Placental epithelial cell (primary cell): ENCODE data around the gene TEX51. TPM values are rescaled to one million over a fixed set of nuclear protein-coding genes. Genes with fewer than 3 reads are reported as not detected.

Source experiments
- total RNA-seq: library from RNA; depleted of rRNA; stranded (reverse); fragments of >200 nt; gene quantifications from 2 replicates; pipeline ENCODE4 v1.2.3, GENCODE V29; 2012

TEX51 gene
- total RNA-seq = not detected in 2 replicates

DNA sequence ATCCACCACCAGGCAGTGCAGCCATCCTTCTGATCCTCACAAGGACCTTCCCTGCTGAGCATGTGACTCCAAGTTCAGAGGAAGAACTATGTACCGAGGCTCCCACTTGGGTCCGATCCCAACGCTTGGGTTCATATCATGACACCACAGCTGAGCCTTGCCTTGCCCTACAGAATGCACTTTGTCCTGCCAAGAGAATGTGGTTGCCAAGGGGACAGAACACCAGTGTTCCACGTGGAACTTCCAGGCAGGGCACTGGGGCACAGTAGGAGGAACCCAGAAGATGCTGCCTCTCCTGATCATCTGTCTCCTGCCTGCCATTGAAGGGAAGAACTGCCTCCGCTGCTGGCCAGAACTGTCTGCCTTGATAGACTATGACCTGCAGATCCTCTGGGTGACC is at the start of gene TEX51:
Gene TEX51 (plus strand): TSS at position 255 of the 400 bp plus-strand sequence. CDS start 29 bp downstream, at position 284.

Other genes with a start within 250 kb of the TEX51 start
- 201 and 207 TPM in 2 replicates for gene GYPC, start 242.7 kb upstream of the TEX51 start, total RNA-seq
- gene BIN1, start 208.3 kb downstream of the TEX51 start, total RNA-seq = 7.9 and 11.4 TPM in 2 replicates